Measurements from ENCODE around the gene COPS7A. TPM values are rescaled to one million over a fixed set of nuclear protein-coding genes. Genes with fewer than 3 reads are reported as not detected.

Gene COPS7A
- total RNA-seq, 2 experiments from 2014 or later: 26.9 to 29.7 TPM

GRCh38 chr12:6771091-6771495 lies 47.2 kb downstream of the COPS7A start:
- Mint-ChIP-seq H3K9me3 (ENCODE audit: insufficient read depth) (no peaks in the 10 kb centered on the region), H3K36me3 (ENCODE audit: low read depth) (peaks cover 22% of the 10 kb centered on the region), H3K4me3 (no peak overlapping the region), H3K4me1 (ENCODE audit: low read depth) (peaks cover 78% of the 10 kb centered on the region), H3K27ac (peak overlapping the region; percentile 80), H3K27me3 (ENCODE audit: low read depth) (peaks cover 6% of the 10 kb centered on the region)
- no peak for ATAC-seq
- POLR2A ChIA-PET: interaction anchor here (1.0 to 9.3 kb wide), 3 partner anchors 18 to 81 kb away, joined by 3 to 66 read pairs (median 3); partner anchors contain the start of genes COPS7A and MLF2
- CTCF ChIA-PET: interaction anchor here (0.7 to 20.8 kb wide), 5 partner anchors 10 to 64 kb away, joined by 3 to 378 read pairs (median 13); partner anchors contain the start of gene MLF2
- DNase-seq: no peak

GRCh38 chr12:6771509-6772330 lies 47.9 kb downstream of the COPS7A start:
- peak overlapping the region; percentile 80 for H3K27ac Mint-ChIP-seq
- ATAC-seq: no peak

GRCh38 chr12:6772331-6772695 lies 48.5 kb downstream of the COPS7A start, which contains the start of gene LAG3:
LAG3 (plus strand) TSS chr12:6772520; CDS start chr12:6772853, 333 bp downstream.
- DNase-seq: peak; percentile 74
- ChIA-PET POLR2A (interaction anchor here (1.0 to 9.3 kb wide), 3 partner anchors 8 to 20 kb away, joined by 3 to 66 read pairs (median 4); partner anchors contain the start of gene MLF2), CTCF (interaction anchor here (1.0 to 20.8 kb wide), 7 partner anchors 9 to 97 kb away, joined by 3 to 378 read pairs (median 6); partner anchors contain the start of gene MLF2)
- no peaks in the 10 kb centered on the region for H3K9me3 Mint-ChIP-seq (ENCODE audit: insufficient read depth)
- peak; percentile 44 for ATAC-seq
- peaks cover 81% of the 10 kb centered on the region for H3K4me1 Mint-ChIP-seq (ENCODE audit: low read depth)
- peaks cover 6% of the 10 kb centered on the region for H3K27me3 Mint-ChIP-seq (ENCODE audit: low read depth)
- H3K36me3 Mint-ChIP-seq (ENCODE audit: low read depth): peaks cover 25% of the 10 kb centered on the region
- H3K27ac Mint-ChIP-seq: peak within 1 kb of the TSS; percentile 80
- H3K4me3 Mint-ChIP-seq: peak within 1 kb of the TSS; percentile 80

More at GRCh38 chr12:6771509-6772330, 47.9 kb downstream of the COPS7A start:
- peak overlapping the region; percentile 80 for H3K4me3 Mint-ChIP-seq
- H3K4me1 Mint-ChIP-seq (ENCODE audit: low read depth): peaks cover 81% of the 10 kb centered on the region
- POLR2A ChIA-PET: interaction anchor here (0.8 to 9.3 kb wide), 5 partner anchors 8 to 82 kb away, joined by 3 to 66 read pairs (median 3); partner anchors contain the start of gene MLF2
- CTCF ChIA-PET: interaction anchor here (0.7 to 20.8 kb wide), 8 partner anchors 9 to 97 kb away, joined by 3 to 378 read pairs (median 6); partner anchors contain the start of gene MLF2
- peaks cover 6% of the 10 kb centered on the region for H3K27me3 Mint-ChIP-seq (ENCODE audit: low read depth)
- DNase-seq: no peak
- H3K9me3 Mint-ChIP-seq (ENCODE audit: insufficient read depth): no peaks in the 10 kb centered on the region
- peaks cover 25% of the 10 kb centered on the region for H3K36me3 Mint-ChIP-seq (ENCODE audit: low read depth)

GRCh38 chr12:6772726-6773589 lies 49.1 kb downstream of the COPS7A start:
- POLR2A ChIA-PET: interaction anchor here (0.7 to 9.3 kb wide), 5 partner anchors 20 to 171 kb away, joined by 3 to 66 read pairs (median 4); partner anchors contain the start of genes C12orf57, MLF2 and RNU7-1
- H3K4me1 Mint-ChIP-seq (ENCODE audit: low read depth): peaks cover 81% of the 10 kb centered on the region
- peak overlapping the region; percentile 80 for H3K27ac Mint-ChIP-seq
- no peak for ATAC-seq
- H3K4me3 Mint-ChIP-seq: peak overlapping the region; percentile 80
- CTCF ChIA-PET: interaction anchor here (1.8 to 20.8 kb wide), 4 partner anchors 8 to 96 kb away, joined by 5 to 378 read pairs (median 83); partner anchors contain the start of gene MLF2
- H3K9me3 Mint-ChIP-seq (ENCODE audit: insufficient read depth): no peaks in the 10 kb centered on the region
- peaks cover 25% of the 10 kb centered on the region for H3K36me3 Mint-ChIP-seq (ENCODE audit: low read depth)
- peaks cover 2% of the 10 kb centered on the region for H3K27me3 Mint-ChIP-seq (ENCODE audit: low read depth)
- DNase-seq: no peak

GRCh38 chr12:6773590-6774351 lies 49.9 kb downstream of the COPS7A start:
- ATAC-seq (peak; percentile 28), DNase-seq (peak; percentile 42)
- H3K4me1 Mint-ChIP-seq (ENCODE audit: low read depth): peaks cover 83% of the 10 kb centered on the region
- peak overlapping the region; percentile 87 for H3K4me3 Mint-ChIP-seq
- peak overlapping the region; percentile 95 for H3K27ac Mint-ChIP-seq
- no peaks in the 10 kb centered on the region for H3K9me3 Mint-ChIP-seq (ENCODE audit: insufficient read depth)
- ChIA-PET POLR2A (interaction anchor here (0.7 to 9.3 kb wide), 19 partner anchors 8 to 238 kb away, joined by 3 to 66 read pairs (median 4); partner anchors contain the start of genes C12orf57, CDCA3, COPS7A and MLF2), CTCF (interaction anchor here (0.5 to 20.8 kb wide), 7 partner anchors 4 to 292 kb away, joined by 3 to 378 read pairs (median 6); partner anchors contain the start of genes CDCA3, COPS7A, LAG3 and MLF2)
- peaks cover 30% of the 10 kb centered on the region for H3K36me3 Mint-ChIP-seq (ENCODE audit: low read depth)
- H3K27me3 Mint-ChIP-seq (ENCODE audit: low read depth): peaks cover under 1% of the 10 kb centered on the region

GRCh38 chr12:6774499-6775062 lies 50.7 kb downstream of the COPS7A start:
- H3K27me3 Mint-ChIP-seq (ENCODE audit: low read depth): no peaks in the 10 kb centered on the region
- DNase-seq (peak; percentile 82), ATAC-seq (peak; percentile 57)
- H3K36me3 Mint-ChIP-seq (ENCODE audit: low read depth): peaks cover 32% of the 10 kb centered on the region
- ChIA-PET CTCF (interaction anchor here (0.5 to 20.8 kb wide), 10 partner anchors 5 to 291 kb away, joined by 3 to 378 read pairs (median 4); partner anchors contain the start of genes CDCA3, COPS7A, LAG3 and MLF2), POLR2A (interaction anchor here (0.6 to 9.3 kb wide), 24 partner anchors 9 to 239 kb away, joined by 3 to 66 read pairs (median 3); partner anchors contain the start of genes C12orf57, CDCA3, COPS7A and MLF2)
- peaks cover 83% of the 10 kb centered on the region for H3K4me1 Mint-ChIP-seq (ENCODE audit: low read depth)
- H3K9me3 Mint-ChIP-seq (ENCODE audit: insufficient read depth): no peaks in the 10 kb centered on the region
- H3K4me3 Mint-ChIP-seq: peak overlapping the region; percentile 87
- H3K27ac Mint-ChIP-seq: peak overlapping the region; percentile 95

GRCh38 chr12:6775185-6776174 lies 51.6 kb downstream of the COPS7A start:
- Mint-ChIP-seq H3K4me1 (ENCODE audit: low read depth) (peaks cover 82% of the 10 kb centered on the region), H3K27ac (peak overlapping the region; percentile 95), H3K4me3 (peak overlapping the region; percentile 87), H3K27me3 (ENCODE audit: low read depth) (no peaks in the 10 kb centered on the region), H3K36me3 (ENCODE audit: low read depth) (peaks cover 31% of the 10 kb centered on the region), H3K9me3 (ENCODE audit: insufficient read depth) (no peaks in the 10 kb centered on the region)
- ChIA-PET POLR2A (interaction anchor here (0.7 to 9.3 kb wide), 17 partner anchors 9 to 240 kb away, joined by 3 to 66 read pairs (median 3); partner anchors contain the start of genes C12orf57, COPS7A, MLF2 and PTMS), CTCF (interaction anchor here (0.8 to 20.8 kb wide), 7 partner anchors 6 to 157 kb away, joined by 3 to 378 read pairs (median 4); partner anchors contain the start of genes CDCA3, LAG3, MLF2 and PTMS)
- no peak for ATAC-seq
- DNase-seq: no peak

- DNase-seq (no peak), ATAC-seq (no peak)
- no peak overlapping the region for H3K27ac Mint-ChIP-seq
- no peak overlapping the region for H3K4me3 Mint-ChIP-seq
- peaks cover 27% of the 10 kb centered on the region for H3K36me3 Mint-ChIP-seq (ENCODE audit: low read depth)
- ChIA-PET POLR2A (interaction anchor here (0.6 to 9.3 kb wide), 2 partner anchors 24 to 54 kb away, joined by 3 to 66 read pairs; partner anchors contain the start of genes COPS7A and MLF2), CTCF (interaction anchor here (0.8 to 20.8 kb wide), 4 partner anchors 7 to 210 kb away, joined by 3 to 378 read pairs (median 82); partner anchors contain the start of genes LAG3, MLF2 and PTMS)
- H3K9me3 Mint-ChIP-seq (ENCODE audit: insufficient read depth): no peaks in the 10 kb centered on the region
- peaks cover 70% of the 10 kb centered on the region for H3K4me1 Mint-ChIP-seq (ENCODE audit: low read depth)
- H3K27me3 Mint-ChIP-seq (ENCODE audit: low read depth): no peaks in the 10 kb centered on the region
These were observed 53.5 kb downstream of the COPS7A start for GRCh38 chr12:6777386-6777785.

- Mint-ChIP-seq H3K4me1 (ENCODE audit: low read depth) (peaks cover 62% of the 10 kb centered on the region), H3K27me3 (ENCODE audit: low read depth) (no peaks in the 10 kb centered on the region), H3K36me3 (ENCODE audit: low read depth) (peaks cover 27% of the 10 kb centered on the region), H3K27ac (peak overlapping the region; percentile 79), H3K9me3 (ENCODE audit: insufficient read depth) (no peaks in the 10 kb centered on the region), H3K4me3 (peak overlapping the region; percentile 66)
- ChIA-PET POLR2A (interaction anchor here (0.6 to 9.3 kb wide), 3 partner anchors 25 to 210 kb away, joined by 3 to 66 read pairs (median 3); partner anchors contain the start of genes MLF2 and NOP2), CTCF (interaction anchor here (0.6 to 20.8 kb wide), 15 partner anchors 8 to 166 kb away, joined by 3 to 378 read pairs (median 3); partner anchors contain the start of genes CD4, LAG3, MLF2 and PTMS)
- DNase-seq (no peak), ATAC-seq (no peak)
These were observed 54.3 kb downstream of the COPS7A start for GRCh38 chr12:6778217-6778573.

All from activated CD8-positive, alpha-beta T cell treated with anti-CD3 and anti-CD28 coated beads, Interleukin-2, amount 10 ng/mL, durations not matched to agents 7 days and 5 days (primary cell).